ENCODE measurements around the gene GJB5.

- no peak for TF ChIP-seq CTCF (IDR thresholded peaks at IDR 0.05)
- no peak for TF ChIP-seq POLR2AphosphoS5 (IDR thresholded peaks at IDR 0.05)
Measured at GRCh38 chr1:34750610-34751009, 4.2 kb upstream of the GJB5 start.

Measured in sigmoid colon (tissue), 4 donors.